WTC11 (cell line): Measurements from ENCODE around the gene IFNAR1. TPM values are rescaled to one million over a fixed set of nuclear protein-coding genes. Genes with fewer than 3 reads are reported as not detected.
A peak's percentile ranks its signal among the peaks of the same experiment; 100 is the strongest.

Experiments used
- ATAC-seq: fragments of 200-7000 bp; cut with Tn5 transposase; 2 replicates; pipeline ENCODE4 v1.10.0; 2021; ENCODE audit warnings: mild to moderate bottlenecking, moderate library complexity
- CTCF ChIA-PET: fragments of 300-600 bp; sonication (Branson Sonifier 250); formaldehyde crosslinking; loops from one replicate; lab custom pipeline; 2021; ENCODE audit warnings: antibody characterized with exemption; lab: Charles Lee
- POLR2A ChIA-PET: fragments of 350-600 bp; sonication (Branson Sonifier 250); formaldehyde crosslinking; loops from one replicate; lab custom pipeline; 2021; ENCODE audit warnings: antibody characterized with exemption; lab: Charles Lee
- DNase-seq: peaks from one replicate; pipeline ENCODE4 v3.0.0; 2021; ENCODE audit warnings: low spot score
- H3K27ac Mint-ChIP-seq: 2 replicates; pipeline ENCODE4 v1.8.0; 2021; ENCODE audit warnings: mixed read lengths
- H3K27me3 Mint-ChIP-seq: 2 replicates; pipeline ENCODE4 v1.8.0; 2021; ENCODE audit warnings: low read depth, mild to moderate bottlenecking, moderate library complexity, mixed read lengths
- H3K36me3 Mint-ChIP-seq: 2 replicates; pipeline ENCODE4 v1.8.0; 2021; ENCODE audit warnings: mixed read lengths
- H3K4me1 Mint-ChIP-seq: 2 replicates; pipeline ENCODE4 v1.8.0; 2022; ENCODE audit warnings: mixed read lengths
- H3K4me3 Mint-ChIP-seq: 2 replicates; pipeline ENCODE4 v1.8.0; 2021; ENCODE audit warnings: mild to moderate bottlenecking, moderate library complexity, mixed read lengths
- H3K9me3 Mint-ChIP-seq: 2 replicates; pipeline ENCODE4 v1.8.0; 2021; ENCODE audit warnings: mixed read lengths
- ATF1 ChIP-seq: sonication (generic); formaldehyde crosslinking; IDR thresholded peaks from 2 replicates; pipeline ENCODE4 v1.8.1; 2023; ENCODE audit warnings: mild to moderate bottlenecking, moderate library complexity, missing genetic modification reagents
- ESRRA ChIP-seq: sonication (generic); formaldehyde crosslinking; IDR thresholded peaks from 2 replicates; pipeline ENCODE4 v1.8.1; 2022; ENCODE audit warnings: mild to moderate bottlenecking, missing genetic modification reagents, borderline replicate concordance
- ETV6 ChIP-seq: sonication (generic); formaldehyde crosslinking; IDR thresholded peaks from 2 replicates; pipeline ENCODE4 v1.8.1; 2022; ENCODE audit warnings: mild to moderate bottlenecking, missing genetic modification reagents
- FOXK1 ChIP-seq: sonication (generic); formaldehyde crosslinking; IDR thresholded peaks from 2 replicates; pipeline ENCODE4 v1.8.0; 2022; ENCODE audit warnings: mild to moderate bottlenecking, moderate library complexity, missing genetic modification reagents
- GRHL2 ChIP-seq: fragments of 250-450 bp; sonication (Bioruptor Pico); IDR thresholded peaks from 2 replicates; pipeline ENCODE4 v1.8.0; 2022; ENCODE audit warnings: mild to moderate bottlenecking, moderate library complexity; ENCODE audit not compliant: insufficient replicate concordance, severe bottlenecking
- HMGA2 ChIP-seq: fragments of 250-450 bp; sonication (Bioruptor Pico); IDR thresholded peaks from 2 replicates; pipeline ENCODE4 v1.4.0; 2021; ENCODE audit warnings: mild to moderate bottlenecking, moderate library complexity
- MXD4 ChIP-seq: fragments of 250-450 bp; sonication (Bioruptor Pico); IDR thresholded peaks from 2 replicates; pipeline ENCODE4 v1.8.0; 2021; ENCODE audit warnings: mild to moderate bottlenecking, moderate library complexity, borderline replicate concordance
- NR1H2 ChIP-seq: sonication (generic); formaldehyde crosslinking; IDR thresholded peaks from 2 replicates; pipeline ENCODE4 v1.9.0; 2021; ENCODE audit warnings: mild to moderate bottlenecking, moderate library complexity, missing genetic modification reagents
- NR2C2 ChIP-seq: sonication (generic); formaldehyde crosslinking; IDR thresholded peaks from 2 replicates; pipeline ENCODE4 v1.8.0; 2022; ENCODE audit warnings: mild to moderate bottlenecking, missing genetic modification reagents
- ZNF138 ChIP-seq: sonication (generic); formaldehyde crosslinking; conservative IDR thresholded peaks from 2 replicates; pipeline ENCODE4 v1.8.1; 2022; ENCODE audit warnings: mild to moderate bottlenecking, moderate library complexity, missing genetic modification reagents
- ZNF219 ChIP-seq: sonication (generic); formaldehyde crosslinking; IDR thresholded peaks from 2 replicates; pipeline ENCODE4 v1.8.0; 2023; ENCODE audit warnings: missing genetic modification reagents, mild to moderate bottlenecking, borderline replicate concordance
- total RNA-seq: library from RNA; stranded (reverse); gene quantifications from 3 replicates; pipeline ENCODE4 v1.2.3, GENCODE V29; 2021
- TF ChIP-seq, protein P1 (sequence below): sonication (generic); formaldehyde crosslinking; IDR thresholded peaks from 2 replicates; pipeline ENCODE4 v1.8.0; 2023; ENCODE audit warnings: missing genetic modification reagents, mild to moderate bottlenecking, borderline replicate concordance
- TF ChIP-seq, protein P2 (sequence below): fragments of 250-450 bp; sonication (Bioruptor Pico); IDR thresholded peaks from 2 replicates; pipeline ENCODE4 v2.1.2; 2022; ENCODE audit warnings: mild to moderate bottlenecking, moderate library complexity
- TF ChIP-seq, protein P3 (sequence below): sonication (generic); formaldehyde crosslinking; IDR thresholded peaks from 2 replicates; pipeline ENCODE4 v1.8.1; 2022; ENCODE audit warnings: mild to moderate bottlenecking, moderate library complexity, missing genetic modification reagents
- TF ChIP-seq, protein P4 (sequence below): sonication (generic); formaldehyde crosslinking; IDR thresholded peaks from 2 replicates; pipeline ENCODE4 v1.8.0; 2022; ENCODE audit warnings: mild to moderate bottlenecking, missing genetic modification reagents
- TF ChIP-seq, protein P5 (sequence below): sonication (generic); formaldehyde crosslinking; IDR thresholded peaks from 2 replicates; pipeline ENCODE4 v1.8.1; 2023; ENCODE audit warnings: mild to moderate bottlenecking, missing genetic modification reagents, moderate library complexity
- TF ChIP-seq, protein P6 (sequence below): sonication (generic); formaldehyde crosslinking; IDR thresholded peaks from 2 replicates; pipeline ENCODE4 v1.8.0; 2022; ENCODE audit warnings: mild to moderate bottlenecking, missing genetic modification reagents
- TF ChIP-seq, protein P7 (sequence below): sonication (generic); formaldehyde crosslinking; IDR thresholded peaks from 2 replicates; pipeline ENCODE4 v1.8.0; 2023; ENCODE audit warnings: mild to moderate bottlenecking, missing genetic modification reagents
- TF ChIP-seq, protein P8 (sequence below): sonication (generic); formaldehyde crosslinking; IDR thresholded peaks from 2 replicates; pipeline ENCODE4 v1.8.1; 2023; ENCODE audit warnings: mild to moderate bottlenecking, missing genetic modification reagents
- TF ChIP-seq, protein P9 (sequence below): sonication (generic); formaldehyde crosslinking; IDR thresholded peaks from 2 replicates; pipeline ENCODE4 v1.8.1; 2022; ENCODE audit warnings: low read depth, mild to moderate bottlenecking, moderate library complexity, missing genetic modification reagents, borderline replicate concordance

Gene IFNAR1
- total RNA-seq, 1 experiment from 2014 or later, result 12.2 TPM

DNA sequence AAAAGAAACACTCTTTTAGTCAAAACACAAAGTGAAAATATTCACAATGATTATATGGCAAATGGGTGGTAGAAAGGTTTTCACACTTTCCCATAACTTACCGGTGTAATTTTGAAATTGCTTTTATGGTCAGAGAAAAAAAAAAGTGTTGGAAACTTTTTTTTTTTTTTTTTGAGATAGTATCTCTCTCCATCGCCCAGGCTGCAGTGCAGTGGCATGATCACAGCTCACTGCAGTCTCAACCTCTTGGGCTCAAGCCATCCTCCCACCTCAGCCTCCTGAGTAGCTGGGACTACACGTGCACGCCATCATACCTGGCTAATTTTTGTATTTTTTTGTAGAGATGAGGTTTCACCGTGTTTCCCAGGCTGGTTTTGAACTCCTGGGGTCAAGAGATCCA lies 81.7 kb downstream of the IFNAR1 start:
- CTCF ChIA-PET, result interaction anchor here (0.7 kb wide), 1 partner anchor 413 kb away, joined by 3 read pairs; no protein-coding TSS in a partner anchor
- TF ChIP-seq, protein P1, sequence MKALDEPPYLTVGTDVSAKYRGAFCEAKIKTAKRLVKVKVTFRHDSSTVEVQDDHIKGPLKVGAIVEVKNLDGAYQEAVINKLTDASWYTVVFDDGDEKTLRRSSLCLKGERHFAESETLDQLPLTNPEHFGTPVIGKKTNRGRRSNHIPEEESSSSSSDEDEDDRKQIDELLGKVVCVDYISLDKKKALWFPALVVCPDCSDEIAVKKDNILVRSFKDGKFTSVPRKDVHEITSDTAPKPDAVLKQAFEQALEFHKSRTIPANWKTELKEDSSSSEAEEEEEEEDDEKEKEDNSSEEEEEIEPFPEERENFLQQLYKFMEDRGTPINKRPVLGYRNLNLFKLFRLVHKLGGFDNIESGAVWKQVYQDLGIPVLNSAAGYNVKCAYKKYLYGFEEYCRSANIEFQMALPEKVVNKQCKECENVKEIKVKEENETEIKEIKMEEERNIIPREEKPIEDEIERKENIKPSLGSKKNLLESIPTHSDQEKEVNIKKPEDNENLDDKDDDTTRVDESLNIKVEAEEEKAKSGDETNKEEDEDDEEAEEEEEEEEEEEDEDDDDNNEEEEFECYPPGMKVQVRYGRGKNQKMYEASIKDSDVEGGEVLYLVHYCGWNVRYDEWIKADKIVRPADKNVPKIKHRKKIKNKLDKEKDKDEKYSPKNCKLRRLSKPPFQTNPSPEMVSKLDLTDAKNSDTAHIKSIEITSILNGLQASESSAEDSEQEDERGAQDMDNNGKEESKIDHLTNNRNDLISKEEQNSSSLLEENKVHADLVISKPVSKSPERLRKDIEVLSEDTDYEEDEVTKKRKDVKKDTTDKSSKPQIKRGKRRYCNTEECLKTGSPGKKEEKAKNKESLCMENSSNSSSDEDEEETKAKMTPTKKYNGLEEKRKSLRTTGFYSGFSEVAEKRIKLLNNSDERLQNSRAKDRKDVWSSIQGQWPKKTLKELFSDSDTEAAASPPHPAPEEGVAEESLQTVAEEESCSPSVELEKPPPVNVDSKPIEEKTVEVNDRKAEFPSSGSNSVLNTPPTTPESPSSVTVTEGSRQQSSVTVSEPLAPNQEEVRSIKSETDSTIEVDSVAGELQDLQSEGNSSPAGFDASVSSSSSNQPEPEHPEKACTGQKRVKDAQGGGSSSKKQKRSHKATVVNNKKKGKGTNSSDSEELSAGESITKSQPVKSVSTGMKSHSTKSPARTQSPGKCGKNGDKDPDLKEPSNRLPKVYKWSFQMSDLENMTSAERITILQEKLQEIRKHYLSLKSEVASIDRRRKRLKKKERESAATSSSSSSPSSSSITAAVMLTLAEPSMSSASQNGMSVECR (CRISPR knock-in tag), result no peak
- TF ChIP-seq NR1H2 (CRISPR knock-in tag), result no peak
- TF ChIP-seq, protein P2, sequence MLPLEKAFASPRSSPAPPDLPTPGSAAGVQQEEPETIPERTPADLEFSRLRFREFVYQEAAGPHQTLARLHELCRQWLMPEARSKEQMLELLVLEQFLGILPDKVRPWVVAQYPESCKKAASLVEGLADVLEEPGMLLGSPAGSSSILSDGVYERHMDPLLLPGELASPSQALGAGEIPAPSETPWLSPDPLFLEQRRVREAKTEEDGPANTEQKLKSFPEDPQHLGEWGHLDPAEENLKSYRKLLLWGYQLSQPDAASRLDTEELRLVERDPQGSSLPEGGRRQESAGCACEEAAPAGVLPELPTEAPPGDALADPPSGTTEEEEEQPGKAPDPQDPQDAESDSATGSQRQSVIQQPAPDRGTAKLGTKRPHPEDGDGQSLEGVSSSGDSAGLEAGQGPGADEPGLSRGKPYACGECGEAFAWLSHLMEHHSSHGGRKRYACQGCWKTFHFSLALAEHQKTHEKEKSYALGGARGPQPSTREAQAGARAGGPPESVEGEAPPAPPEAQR (CRISPR knock-in tag), result no peak
- TF ChIP-seq, protein P3, sequence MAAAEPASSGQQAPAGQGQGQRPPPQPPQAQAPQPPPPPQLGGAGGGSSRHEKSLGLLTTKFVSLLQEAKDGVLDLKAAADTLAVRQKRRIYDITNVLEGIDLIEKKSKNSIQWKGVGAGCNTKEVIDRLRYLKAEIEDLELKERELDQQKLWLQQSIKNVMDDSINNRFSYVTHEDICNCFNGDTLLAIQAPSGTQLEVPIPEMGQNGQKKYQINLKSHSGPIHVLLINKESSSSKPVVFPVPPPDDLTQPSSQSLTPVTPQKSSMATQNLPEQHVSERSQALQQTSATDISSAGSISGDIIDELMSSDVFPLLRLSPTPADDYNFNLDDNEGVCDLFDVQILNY (CRISPR knock-in tag), result no peak
- TF ChIP-seq, protein P4, sequence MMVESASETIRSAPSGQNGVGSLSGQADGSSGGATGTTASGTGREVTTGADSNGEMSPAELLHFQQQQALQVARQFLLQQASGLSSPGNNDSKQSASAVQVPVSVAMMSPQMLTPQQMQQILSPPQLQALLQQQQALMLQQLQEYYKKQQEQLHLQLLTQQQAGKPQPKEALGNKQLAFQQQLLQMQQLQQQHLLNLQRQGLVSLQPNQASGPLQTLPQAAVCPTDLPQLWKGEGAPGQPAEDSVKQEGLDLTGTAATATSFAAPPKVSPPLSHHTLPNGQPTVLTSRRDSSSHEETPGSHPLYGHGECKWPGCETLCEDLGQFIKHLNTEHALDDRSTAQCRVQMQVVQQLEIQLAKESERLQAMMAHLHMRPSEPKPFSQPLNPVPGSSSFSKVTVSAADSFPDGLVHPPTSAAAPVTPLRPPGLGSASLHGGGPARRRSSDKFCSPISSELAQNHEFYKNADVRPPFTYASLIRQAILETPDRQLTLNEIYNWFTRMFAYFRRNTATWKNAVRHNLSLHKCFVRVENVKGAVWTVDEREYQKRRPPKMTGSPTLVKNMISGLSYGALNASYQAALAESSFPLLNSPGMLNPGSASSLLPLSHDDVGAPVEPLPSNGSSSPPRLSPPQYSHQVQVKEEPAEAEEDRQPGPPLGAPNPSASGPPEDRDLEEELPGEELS, result no peak
- TF ChIP-seq HMGA2 (CRISPR knock-in tag), result no peak
- no peak for TF ChIP-seq ETV6 (CRISPR knock-in tag)
- no peak for TF ChIP-seq FOXK1 (CRISPR knock-in tag)
- no peak for TF ChIP-seq MXD4
- TF ChIP-seq, protein P5, sequence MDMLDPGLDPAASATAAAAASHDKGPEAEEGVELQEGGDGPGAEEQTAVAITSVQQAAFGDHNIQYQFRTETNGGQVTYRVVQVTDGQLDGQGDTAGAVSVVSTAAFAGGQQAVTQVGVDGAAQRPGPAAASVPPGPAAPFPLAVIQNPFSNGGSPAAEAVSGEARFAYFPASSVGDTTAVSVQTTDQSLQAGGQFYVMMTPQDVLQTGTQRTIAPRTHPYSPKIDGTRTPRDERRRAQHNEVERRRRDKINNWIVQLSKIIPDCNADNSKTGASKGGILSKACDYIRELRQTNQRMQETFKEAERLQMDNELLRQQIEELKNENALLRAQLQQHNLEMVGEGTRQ, result no peak
- TF ChIP-seq, protein P6, sequence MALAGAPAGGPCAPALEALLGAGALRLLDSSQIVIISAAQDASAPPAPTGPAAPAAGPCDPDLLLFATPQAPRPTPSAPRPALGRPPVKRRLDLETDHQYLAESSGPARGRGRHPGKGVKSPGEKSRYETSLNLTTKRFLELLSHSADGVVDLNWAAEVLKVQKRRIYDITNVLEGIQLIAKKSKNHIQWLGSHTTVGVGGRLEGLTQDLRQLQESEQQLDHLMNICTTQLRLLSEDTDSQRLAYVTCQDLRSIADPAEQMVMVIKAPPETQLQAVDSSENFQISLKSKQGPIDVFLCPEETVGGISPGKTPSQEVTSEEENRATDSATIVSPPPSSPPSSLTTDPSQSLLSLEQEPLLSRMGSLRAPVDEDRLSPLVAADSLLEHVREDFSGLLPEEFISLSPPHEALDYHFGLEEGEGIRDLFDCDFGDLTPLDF (CRISPR knock-in tag), result no peak
- TF ChIP-seq, protein P7, sequence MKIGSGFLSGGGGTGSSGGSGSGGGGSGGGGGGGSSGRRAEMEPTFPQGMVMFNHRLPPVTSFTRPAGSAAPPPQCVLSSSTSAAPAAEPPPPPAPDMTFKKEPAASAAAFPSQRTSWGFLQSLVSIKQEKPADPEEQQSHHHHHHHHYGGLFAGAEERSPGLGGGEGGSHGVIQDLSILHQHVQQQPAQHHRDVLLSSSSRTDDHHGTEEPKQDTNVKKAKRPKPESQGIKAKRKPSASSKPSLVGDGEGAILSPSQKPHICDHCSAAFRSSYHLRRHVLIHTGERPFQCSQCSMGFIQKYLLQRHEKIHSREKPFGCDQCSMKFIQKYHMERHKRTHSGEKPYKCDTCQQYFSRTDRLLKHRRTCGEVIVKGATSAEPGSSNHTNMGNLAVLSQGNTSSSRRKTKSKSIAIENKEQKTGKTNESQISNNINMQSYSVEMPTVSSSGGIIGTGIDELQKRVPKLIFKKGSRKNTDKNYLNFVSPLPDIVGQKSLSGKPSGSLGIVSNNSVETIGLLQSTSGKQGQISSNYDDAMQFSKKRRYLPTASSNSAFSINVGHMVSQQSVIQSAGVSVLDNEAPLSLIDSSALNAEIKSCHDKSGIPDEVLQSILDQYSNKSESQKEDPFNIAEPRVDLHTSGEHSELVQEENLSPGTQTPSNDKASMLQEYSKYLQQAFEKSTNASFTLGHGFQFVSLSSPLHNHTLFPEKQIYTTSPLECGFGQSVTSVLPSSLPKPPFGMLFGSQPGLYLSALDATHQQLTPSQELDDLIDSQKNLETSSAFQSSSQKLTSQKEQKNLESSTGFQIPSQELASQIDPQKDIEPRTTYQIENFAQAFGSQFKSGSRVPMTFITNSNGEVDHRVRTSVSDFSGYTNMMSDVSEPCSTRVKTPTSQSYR, result no peak
- no peak for TF ChIP-seq NR2C2 (CRISPR knock-in tag)
- TF ChIP-seq ZNF219 (CRISPR knock-in tag), result no peak
- no peak for TF ChIP-seq ZNF138 (CRISPR knock-in tag)
- TF ChIP-seq ESRRA (CRISPR knock-in tag), result no peak
- TF ChIP-seq ATF1 (CRISPR knock-in tag), result no peak
- TF ChIP-seq, protein P8, sequence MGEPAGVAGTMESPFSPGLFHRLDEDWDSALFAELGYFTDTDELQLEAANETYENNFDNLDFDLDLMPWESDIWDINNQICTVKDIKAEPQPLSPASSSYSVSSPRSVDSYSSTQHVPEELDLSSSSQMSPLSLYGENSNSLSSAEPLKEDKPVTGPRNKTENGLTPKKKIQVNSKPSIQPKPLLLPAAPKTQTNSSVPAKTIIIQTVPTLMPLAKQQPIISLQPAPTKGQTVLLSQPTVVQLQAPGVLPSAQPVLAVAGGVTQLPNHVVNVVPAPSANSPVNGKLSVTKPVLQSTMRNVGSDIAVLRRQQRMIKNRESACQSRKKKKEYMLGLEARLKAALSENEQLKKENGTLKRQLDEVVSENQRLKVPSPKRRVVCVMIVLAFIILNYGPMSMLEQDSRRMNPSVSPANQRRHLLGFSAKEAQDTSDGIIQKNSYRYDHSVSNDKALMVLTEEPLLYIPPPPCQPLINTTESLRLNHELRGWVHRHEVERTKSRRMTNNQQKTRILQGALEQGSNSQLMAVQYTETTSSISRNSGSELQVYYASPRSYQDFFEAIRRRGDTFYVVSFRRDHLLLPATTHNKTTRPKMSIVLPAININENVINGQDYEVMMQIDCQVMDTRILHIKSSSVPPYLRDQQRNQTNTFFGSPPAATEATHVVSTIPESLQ (CRISPR knock-in tag), result no peak
- TF ChIP-seq, protein P9, sequence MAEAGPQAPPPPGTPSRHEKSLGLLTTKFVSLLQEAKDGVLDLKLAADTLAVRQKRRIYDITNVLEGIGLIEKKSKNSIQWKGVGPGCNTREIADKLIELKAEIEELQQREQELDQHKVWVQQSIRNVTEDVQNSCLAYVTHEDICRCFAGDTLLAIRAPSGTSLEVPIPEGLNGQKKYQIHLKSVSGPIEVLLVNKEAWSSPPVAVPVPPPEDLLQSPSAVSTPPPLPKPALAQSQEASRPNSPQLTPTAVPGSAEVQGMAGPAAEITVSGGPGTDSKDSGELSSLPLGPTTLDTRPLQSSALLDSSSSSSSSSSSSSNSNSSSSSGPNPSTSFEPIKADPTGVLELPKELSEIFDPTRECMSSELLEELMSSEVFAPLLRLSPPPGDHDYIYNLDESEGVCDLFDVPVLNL (CRISPR knock-in tag), result no peak
- no peak for TF ChIP-seq GRHL2 (CRISPR knock-in tag)
- TF ChIP-seq, all 79 proteins: peak for 0
- Mint-ChIP-seq H3K4me1 (peaks cover 17% of the 10 kb centered on the region), H3K9me3 (no peaks in the 10 kb centered on the region), H3K27ac (peak overlapping the region; percentile 7; the same call in 1 of the 2 replicates), H3K27me3 (no peaks in the 10 kb centered on the region), H3K36me3 (peaks cover 5% of the 10 kb centered on the region; the same call in 1 of the 2 replicates), H3K4me3 (no peak overlapping the region)
- ATAC-seq (no peak), DNase-seq (no peak)
- POLR2A ChIA-PET, result interaction anchor here (0.7 to 1.6 kb wide), 2 partner anchors 82 to 148 kb away, joined by 3 to 6 read pairs; partner anchors contain the start of gene IFNAR1
